NOMO-1 (cell line): ENCODE measurements around the gene DLD.
A peak's percentile ranks its signal among the peaks of the same experiment; 100 is the strongest.
"Not testable (repeated sequence)": the region's sequence is repeated elsewhere in the genome, so short reads cannot be mapped to it uniquely, and the experiment has no call there.

Experiments used
- DNase-seq, 2 experiments: peaks; one replicate each; lab custom pipeline; 2025; ENCODE audit not compliant: unreplicated experiment in 2 of 2; lab: John Stamatoyannopoulos, UW

Gene DLD

GRCh38 chr7:107870427-107871000 is 20.5 kb upstream of the DLD start:
- no peak for DNase-seq

- DNase-seq = no peak
These were observed 16.9 kb upstream of the DLD start for GRCh38 chr7:107874111-107874510.

GRCh38 chr7:107874605-107875446 is 16.2 kb upstream of the DLD start:
- no peak for DNase-seq

- no peak for DNase-seq
These were observed 14.1 kb upstream of the DLD start for GRCh38 chr7:107876916-107877315.

- no peak for DNase-seq
These were observed 13.1 kb upstream of the DLD start for GRCh38 chr7:107877731-107878382.

- DNase-seq = no peak
These were observed 12.3 kb upstream of the DLD start for GRCh38 chr7:107878636-107879035.

- DNase-seq = peak in 1 of 2 experiments; percentile 16
These were observed 11.5 kb upstream of the DLD start for GRCh38 chr7:107879400-107880035.

GRCh38 chr7:107882766-107883165 is 8.2 kb upstream of the DLD start:
- DNase-seq = no peak

GRCh38 chr7:107884066-107884818 is 6.7 kb upstream of the DLD start:
- no peak for DNase-seq

GRCh38 chr7:107887827-107888226 is 3.2 kb upstream of the DLD start:
- DNase-seq = not testable (repeated sequence)

- DNase-seq = no peak
These were observed 991 bp upstream of the DLD start for GRCh38 chr7:107889992-107890391.

GRCh38 chr7:107890493-107890961 is 456 bp upstream of the DLD start:
- no peak for DNase-seq

- no peak for DNase-seq
These were observed 818 bp downstream of the DLD start for GRCh38 chr7:107891636-107892366.

GRCh38 chr7:107892367-107892741 is 1.4 kb downstream of the DLD start:
- DNase-seq = not testable (repeated sequence)

- no peak for DNase-seq
These were observed 8.1 kb downstream of the DLD start for GRCh38 chr7:107898997-107899594.

- no peak for DNase-seq
These were observed 9.6 kb downstream of the DLD start for GRCh38 chr7:107900496-107901015.

GRCh38 chr7:107902381-107902780 is 11.4 kb downstream of the DLD start:
- DNase-seq = no peak

- peak; percentile 29 to 43 for DNase-seq
These were observed 16.8 kb downstream of the DLD start for GRCh38 chr7:107907790-107908189.

- DNase-seq = no peak
These were observed 18.5 kb downstream of the DLD start for GRCh38 chr7:107909445-107909844.
